HG03196 (cell line): ENCODE data around the gene MEGF6.
"Not testable (repeated sequence)": the region's sequence is repeated elsewhere in the genome, so short reads cannot be mapped to it uniquely, and the experiment has no call there.

Source experiments
- ATAC-seq: cut with Tn5 transposase; IDR thresholded peaks from one replicate; pipeline ENCODE4 v1.9.1; 2021; ENCODE audit not compliant: unreplicated experiment

The MEGF6 gene

DNA sequence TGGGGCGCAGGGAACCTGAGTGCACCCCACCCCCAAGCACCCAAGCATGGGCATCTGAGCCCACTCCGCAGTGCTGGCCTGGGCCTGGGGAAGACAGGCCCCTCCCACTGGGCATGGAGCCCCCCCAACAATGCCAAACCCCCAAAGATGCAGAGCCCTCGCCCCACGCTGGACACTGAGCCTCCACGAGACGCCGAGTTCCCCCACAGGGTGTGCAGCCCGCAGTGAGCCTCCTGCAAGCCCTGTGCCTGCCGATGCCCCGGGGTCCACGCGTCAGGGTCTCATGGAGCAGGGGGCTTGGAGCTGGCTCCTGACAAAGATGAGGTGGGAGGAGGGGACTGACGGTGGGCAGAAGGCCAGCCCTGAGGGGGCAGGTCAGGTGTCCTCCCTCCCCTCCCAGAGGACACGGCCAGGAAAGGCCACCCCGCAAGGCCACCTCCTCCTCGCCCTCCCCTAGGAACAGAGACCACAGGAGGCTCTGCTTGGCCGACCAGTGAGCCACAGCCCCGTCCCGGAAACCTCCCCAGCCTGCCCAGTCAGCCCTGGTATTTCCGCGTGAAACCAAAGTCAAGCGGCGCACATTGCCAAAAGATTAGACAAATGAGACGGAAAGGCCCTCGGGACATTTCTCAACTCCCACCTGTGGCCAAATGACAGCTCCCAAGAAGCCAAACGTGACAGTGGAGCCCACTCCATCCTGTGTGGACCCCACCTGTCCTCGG, 33.4 kb downstream of the MEGF6 start:
- no peak for ATAC-seq

DNA sequence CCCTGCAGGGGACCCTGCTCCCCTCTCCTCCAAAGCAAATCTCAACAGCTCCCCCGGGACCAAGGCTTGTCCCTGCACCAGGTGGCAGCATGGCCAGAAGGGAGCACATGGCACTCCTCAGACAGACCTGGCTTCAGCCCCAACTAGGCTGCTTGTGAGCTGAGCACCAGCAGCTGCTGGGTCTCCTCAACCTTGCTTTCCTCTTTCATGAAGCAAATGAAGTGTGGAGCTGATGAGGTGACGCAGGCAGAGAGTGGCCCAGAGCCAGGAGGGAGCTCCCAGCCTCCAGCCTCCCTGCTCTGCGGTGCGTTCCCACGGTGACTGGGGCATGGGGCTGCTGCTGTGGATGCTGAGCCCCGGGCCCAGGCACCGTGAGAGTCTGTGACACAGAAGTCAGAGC, 34.0 kb downstream of the MEGF6 start:
- ATAC-seq: no peak

DNA sequence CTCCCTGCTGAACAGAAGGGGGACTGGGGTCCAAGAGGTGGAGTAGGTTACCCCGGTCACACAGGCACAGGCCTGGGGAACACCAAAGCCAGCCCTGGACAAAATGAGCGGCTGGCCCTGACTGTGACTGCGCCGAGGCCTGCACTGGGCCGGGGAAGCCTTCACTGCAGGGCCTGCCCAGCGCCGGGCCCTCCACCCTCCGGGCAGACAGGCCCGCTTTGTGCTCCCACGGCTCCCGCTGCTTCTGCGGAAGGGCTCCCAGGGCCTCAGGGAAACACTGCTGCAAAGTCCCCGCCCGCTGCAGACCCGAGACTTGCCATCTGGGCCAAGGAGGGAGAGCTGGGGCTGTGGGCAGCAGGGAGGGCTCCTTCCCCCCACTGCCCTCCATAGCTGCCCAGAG, 35.3 kb downstream of the MEGF6 start:
- no peak for ATAC-seq

DNA sequence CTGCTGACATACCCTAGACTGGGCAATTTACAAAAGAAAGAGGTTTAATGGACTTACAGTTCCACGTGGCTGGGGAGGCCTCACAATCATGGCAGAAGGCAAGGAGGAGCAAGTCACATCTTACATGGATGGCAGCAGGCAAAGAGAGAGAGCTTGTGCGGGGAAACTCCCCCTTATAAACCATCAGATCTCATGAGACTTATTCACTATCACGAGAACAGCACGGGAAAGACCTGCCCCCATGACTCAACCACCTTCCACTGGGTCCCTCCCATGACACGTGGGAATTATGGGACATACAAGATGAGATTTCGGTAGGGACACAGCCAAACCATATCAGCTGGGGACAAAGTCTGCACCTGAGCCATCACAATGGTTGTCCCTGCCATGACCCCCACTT, 35.8 kb downstream of the MEGF6 start:
- ATAC-seq: not testable (repeated sequence)

DNA sequence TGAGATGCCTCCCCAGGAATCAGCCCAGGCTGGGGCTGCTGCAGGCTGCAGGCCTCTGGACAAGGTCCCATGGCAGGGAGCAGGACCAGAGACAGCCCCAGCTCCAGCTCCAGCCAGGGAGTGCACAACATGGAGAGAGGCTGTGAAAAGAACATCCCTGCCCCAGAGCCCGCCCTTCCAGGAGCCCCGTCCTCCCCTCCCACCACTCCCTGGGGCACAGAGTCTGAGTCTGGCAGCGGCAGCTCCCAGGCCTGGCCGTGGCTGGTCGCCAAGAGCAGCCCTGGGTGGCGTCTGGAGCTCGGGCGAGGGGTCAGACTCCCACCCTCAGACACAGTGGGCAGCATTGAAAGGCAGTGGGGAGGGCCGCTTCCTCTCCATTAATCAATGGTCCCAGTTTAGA, 37.8 kb downstream of the MEGF6 start:
- ATAC-seq: no peak

DNA sequence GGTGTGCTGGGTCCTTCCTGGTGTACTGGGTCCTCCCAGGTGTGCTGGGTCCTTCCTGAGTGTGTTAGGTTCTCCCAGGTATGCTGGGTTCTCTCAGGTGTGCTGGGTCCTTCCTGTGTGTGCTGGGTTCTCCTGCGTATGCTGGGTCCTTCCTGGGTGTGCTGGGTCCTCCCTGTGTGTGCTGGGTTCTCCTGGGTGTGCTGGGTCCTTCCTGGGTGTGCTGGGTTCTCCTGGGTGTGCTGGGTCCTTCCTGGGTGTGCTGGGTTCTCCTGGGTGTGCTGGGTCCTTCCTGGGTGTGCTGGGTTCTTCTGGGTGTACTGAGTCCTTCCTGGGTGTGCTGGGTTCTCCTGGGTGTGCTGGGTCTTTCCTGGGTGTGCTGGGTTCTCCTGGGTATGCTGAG, 38.7 kb downstream of the MEGF6 start:
- ATAC-seq: not testable (repeated sequence)

DNA sequence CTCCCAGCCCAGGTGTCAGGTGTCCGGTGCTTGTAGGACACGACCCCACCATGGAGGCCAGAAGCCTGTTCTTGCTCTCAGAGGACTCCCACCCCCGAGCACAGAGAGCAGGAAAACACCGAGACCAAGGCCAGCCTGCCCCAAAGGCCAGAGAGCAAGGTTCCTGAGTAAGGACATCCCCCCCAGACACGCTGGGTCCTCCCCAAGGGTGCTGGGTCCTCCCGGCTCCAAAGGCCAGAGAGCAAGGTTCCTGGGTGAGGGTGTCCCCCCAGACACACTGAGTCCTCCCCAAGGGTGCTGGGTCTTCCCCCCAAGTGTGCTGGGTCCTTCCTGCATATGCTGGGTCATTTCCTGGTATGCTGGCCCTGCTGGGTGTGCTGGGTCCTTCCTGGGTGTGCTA, 40.0 kb downstream of the MEGF6 start:
- ATAC-seq: no peak

DNA sequence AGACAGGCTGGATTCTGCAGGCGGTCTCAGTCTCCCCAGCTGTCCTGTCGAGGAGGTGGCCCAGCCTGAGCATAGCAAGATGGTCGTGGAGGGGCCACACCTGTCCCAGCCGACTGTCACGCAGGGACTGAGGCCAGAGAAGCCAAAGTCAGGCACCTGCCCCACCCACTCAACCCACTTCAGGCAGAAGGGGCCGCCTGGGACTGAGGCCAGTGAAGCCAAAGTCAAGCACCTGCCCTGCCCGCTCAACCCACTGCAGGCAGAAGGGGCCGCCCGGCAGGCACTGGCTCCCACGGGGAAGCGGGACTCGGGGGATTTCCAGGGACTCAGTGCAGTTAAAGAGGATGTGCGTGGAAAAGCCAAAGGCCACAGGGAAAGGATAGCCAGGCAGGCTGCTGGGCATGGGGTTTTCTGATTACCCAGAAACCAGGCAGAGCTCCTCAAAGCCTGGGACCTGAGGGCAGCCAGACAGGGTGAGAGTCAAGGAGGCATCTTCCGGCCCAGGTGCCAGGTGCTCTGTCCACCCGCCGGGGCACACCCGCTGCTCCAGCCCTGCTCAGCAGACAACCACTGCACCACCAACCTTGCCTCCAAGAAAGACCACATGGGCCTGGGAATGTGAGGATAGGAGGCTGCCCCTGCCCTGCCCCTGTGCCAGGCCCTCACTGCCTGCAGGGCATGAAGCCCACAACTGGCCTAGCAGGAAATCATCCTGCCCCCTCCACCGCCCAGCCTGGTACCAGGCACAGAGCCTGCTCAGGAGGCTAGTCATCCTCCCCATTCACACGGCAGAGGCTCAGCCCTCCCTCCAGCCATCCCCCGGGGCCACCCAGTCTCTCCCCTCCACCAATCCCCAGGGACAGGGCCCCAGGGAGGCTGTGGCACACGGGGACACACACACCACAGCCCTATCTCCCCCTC, 41.0 kb downstream of the MEGF6 start:
- no peak for ATAC-seq

DNA sequence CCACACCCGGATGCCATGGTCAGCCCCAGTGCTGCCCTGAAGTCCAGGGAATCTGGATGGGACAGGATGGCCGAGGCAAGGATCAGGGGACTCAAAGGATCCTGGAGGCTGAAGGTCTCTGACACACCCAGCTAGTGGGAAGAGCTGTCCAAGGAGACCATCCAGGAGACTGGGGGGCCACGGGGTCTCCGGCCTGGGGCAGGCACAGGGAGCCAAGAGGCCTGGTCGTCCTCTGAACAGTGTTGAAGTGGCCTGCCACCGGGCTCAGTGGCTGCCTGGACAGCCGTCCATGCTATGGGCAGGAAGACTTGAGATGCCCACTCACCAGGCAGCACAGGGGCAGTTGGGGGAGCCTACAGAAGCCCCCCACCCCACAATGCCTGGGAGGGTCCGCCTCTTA, 41.9 kb downstream of the MEGF6 start:
- no peak for ATAC-seq

DNA sequence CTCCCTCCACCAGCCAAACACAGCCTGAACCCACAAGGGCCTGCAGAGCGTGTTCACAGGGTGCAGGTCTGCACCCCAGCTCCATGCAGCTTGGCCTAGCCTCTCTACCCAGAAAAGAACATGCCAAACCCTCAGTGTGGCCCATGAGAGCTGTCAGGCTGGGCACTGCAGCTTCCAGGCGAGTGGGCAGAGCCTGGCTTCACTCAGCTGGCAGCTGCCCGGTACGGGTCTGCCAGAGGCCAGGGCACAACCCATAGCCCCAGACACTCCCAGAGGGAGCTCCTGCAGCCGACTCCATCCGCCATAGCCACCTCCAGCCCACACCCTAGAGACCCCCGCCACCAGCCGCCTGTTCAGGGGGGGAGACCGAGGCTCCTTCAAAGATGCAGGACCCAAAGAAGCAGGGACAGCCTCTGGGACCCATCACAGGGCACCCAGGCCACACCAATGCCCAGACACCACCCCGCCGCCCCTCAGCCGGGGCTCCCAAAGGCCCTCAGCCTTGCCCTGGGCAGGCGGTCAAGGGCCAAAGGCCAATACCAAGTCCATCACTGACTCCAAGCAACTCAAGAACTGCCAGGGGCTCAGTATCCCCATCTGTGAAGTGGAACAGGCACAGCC, 42.4 kb downstream of the MEGF6 start:
- ATAC-seq: no peak

DNA sequence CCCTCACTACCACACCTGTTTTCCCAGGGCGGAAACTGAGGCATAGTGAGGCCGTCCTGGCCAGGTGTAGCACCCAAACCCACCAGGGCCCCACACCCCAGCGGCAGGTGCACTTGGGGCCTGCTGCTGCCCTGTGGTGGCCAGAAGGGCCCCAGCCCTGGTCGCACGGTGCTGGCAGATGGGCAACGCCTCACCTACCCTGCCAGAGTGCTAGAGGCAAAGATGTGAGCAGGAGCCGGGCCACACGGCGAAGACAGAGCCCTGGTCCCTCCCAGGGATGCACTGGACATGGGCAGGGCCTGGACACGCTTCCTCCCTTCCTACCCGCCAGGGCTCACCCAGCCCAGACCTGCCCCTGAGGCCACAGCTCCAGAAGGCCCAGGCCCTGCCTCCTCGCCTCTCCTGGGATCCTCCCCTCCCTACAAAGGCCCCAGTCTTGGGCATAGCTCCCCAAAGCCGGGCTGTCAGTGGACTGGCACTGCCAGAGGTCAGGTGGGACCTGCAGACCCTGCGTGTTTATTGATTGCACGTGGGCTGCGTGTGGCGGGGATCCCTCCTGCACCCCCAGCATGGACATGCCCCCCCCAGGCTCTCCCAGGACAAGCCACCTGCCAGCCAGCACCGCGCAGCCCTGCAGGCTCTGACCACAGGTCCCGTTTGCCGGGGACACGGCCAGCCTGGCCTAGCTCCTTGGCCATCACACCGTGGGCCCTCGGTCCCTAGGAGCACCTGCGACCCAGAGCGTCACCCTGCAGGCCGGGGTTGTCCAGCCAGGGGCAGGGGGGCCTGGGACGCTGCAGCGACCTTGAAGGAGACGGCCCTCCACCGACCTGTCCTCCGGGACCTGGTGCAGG, 44.1 kb downstream of the MEGF6 start:
- no peak for ATAC-seq

DNA sequence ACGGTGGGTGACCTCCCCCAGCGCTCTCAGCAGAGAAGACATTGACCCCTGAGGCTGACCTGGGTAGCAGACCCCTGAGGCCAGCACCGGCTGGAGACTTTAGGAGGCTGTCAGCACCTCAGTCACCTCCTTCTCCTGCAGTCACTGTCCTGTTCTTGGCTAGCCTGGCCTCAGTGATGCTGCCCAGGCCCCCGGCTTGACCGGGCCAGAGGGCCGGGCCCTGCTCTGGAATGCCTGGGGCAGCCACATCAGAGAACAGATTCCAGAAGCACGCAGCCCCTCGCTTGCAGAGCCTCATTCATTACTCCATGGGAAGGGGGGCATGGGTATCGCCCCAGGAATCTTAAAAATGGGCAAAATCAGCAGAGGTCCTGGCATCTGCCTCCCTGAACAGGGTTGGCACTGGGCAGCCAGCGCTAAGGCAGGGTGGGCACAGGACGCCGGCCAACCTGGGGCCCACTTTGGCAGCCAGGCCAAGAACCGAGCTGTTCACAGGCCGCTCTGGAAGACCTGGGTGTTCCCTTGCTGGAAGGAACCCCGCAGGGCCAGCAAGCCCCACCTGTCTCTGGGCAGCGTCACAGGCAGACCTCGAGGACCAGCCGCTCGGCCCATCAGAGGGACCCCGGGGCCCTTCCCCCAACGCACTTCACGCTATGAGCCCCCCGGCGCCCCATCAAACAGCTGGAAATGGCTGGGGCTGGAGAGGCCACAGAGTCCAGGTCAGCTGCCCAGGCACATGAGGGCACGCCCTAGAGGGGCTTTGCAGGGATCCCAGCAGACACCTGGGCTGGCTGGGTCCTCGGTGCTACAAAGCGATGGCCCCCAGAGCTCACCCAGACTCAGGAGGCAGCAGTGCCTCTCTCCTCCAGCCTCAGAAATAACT, 45.1 kb downstream of the MEGF6 start:
- ATAC-seq: no peak

DNA sequence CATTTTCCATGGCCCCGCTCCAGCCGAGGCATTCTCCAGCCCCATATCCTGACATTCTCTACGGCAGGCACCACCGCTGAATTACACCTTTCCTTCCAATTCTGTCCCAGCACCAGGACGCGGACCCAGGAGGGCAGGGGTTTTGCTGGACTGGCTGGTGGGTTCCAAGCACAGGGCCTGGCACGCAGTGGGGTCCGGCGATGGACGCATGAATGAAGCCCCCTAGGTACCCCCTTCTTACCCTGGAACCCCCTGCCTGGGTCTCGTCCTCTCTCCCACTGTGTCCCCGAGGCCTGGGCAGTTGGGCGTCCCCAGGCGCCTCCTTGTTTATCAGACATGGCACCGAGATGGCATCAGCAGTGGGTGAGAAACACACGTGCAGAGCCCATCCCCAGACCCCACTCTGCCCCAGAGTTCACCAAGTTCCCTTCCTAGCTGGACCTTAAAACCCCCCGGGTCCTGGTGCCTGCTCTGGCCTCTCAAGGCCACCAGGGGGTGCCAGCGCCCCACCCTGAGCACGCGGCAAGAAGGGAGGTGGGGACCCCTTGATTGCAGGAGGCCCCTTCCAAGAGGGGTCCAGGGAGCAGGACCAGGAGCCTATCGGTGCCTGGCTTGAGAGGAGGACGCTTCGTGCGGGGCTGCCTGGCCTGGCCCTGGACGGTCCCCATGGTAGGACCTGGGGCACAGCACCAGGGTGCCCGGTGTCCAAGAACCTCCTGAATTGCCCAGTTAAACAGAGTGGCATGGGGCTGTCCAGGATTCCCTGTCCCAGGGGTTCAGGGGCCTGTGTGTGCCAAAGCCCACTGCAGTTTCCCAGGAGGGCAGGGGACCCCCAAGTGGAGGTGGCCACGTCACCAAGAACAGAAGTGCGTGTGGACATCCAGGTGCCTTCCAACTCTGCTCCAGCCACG, 46.1 kb downstream of the MEGF6 start:
- ATAC-seq: no peak

DNA sequence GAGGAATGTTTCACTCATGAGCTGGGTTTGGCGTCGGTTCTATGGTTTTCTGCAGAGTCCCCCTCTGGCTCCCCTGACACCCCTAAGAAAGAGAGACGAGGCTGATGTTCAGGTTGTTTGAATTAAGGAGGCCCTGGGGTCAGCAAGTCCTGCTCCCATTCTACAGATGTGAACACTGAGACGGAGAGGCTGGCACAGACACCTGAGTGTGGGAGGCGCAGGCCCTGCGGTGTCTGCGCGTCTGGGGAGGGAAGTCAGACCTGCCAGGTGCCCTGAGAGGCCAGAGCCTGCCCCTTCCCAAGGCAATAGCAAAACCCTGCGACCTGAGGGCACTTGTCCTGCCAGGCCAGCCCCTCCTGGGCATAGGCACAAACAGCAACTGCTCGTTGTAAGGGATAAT, 47.7 kb downstream of the MEGF6 start:
- ATAC-seq: no peak

DNA sequence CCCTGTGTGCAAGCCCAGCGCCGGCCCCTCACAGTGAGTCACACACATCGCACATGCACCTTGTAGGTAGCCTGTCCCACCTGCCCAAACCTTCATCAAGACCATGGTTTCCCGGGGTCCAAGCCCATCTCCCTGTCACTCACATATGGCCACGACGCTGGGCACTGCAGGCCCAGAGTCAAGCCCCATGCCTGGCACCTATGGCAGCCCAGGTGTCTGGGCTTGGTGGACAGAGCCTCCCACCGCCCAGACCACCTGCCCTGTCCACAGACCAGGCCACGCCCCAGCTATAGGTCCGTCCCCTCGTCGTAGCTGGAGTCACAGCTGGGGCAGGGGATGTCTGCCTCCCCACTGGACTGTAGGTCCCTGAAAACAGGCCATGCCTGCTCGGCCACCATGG, 48.2 kb downstream of the MEGF6 start:
- no peak for ATAC-seq

DNA sequence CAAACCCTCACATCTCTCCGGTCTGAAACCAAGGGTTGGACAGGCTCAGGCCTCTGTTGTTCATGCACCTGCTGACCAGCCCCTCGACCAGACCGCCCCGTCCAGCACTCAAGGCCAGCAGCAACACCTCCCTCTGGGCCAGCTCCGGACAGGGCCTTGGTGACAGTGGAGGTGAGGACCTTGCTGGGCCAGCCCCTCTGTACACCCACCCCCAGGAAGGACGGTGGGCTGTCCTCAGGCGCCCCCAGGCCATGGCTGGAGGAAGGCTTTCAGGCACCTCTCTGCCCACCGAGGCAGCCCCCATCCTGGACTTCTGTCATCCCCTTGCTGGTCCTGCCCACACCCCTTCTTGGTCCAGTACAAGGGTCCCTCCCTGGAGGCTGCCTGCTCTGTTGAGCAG, 48.6 kb downstream of the MEGF6 start:
- no peak for ATAC-seq

DNA sequence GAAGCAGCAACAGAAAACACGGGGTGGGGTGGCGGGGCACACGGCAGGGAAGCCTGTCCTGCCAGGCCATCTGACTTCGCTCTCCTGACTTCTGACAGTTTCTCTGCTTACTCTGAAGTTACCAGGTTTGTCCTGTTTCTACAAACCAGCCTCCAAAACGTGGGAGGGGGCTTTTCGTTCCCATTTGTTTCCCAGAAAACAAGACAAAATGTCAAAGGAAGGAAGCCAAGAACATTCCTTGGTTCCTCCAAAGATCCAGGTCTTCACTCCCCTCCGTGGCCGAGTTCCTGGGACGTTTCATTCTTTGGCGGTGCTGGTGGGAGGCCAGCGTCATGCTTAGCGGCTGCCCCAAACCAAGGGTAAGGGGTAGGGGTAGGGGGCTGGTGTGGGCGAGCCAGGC, 49.6 kb downstream of the MEGF6 start:
- ATAC-seq: no peak

DNA sequence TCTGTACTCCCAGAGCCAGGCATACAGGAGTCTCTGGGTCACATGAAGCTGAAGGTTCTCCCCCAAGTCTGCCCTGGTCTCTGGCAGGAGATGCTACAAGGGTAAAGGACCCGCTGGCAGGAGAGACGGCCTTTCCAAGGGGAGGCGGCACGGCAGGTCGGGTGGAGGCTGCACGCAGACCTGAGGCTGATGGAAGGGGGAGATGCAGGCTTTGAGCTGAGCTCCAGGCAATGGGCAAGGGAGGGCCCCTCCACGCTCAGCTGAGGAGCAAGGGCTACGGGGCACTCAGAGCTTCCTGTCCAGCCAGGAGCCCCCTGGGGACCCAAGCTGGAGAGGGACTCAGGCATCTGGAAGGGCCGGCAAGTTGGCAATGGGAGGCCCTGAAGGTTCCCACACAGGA, 50.3 kb downstream of the MEGF6 start:
- no peak for ATAC-seq

DNA sequence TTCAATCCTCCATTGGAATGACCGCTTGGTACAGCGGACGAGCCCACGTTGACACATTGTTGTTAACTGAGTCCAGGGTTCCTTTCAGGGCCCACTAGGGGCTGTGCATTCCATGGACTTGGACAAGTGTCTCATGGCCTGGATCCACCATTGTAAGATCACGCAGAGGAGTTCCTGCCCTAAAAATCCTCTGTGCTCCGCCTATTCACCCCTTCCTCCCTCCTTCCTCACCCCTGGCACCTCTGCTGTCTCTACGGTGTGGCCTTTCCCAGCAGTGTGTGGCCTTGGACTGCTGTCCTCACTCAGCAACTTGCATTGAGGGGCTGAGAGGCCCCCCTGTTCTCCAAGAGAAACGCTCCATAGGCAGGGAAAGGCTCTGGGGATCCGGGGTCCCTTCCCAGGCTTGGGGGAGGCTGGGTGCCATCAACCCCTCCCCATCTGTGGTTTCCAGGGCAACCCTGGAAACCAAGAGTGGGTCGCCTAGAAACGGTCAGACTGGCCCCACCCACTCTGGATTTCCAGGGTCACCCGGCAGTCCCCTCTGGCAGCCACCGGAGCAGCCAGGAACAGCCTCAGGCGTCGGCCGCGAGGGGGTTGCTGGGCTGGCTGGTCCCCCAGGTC, 50.9 kb downstream of the MEGF6 start:
- ATAC-seq: no peak
